ENCODE results near the gene CNKSR3.

The CNKSR3 gene

DNA sequence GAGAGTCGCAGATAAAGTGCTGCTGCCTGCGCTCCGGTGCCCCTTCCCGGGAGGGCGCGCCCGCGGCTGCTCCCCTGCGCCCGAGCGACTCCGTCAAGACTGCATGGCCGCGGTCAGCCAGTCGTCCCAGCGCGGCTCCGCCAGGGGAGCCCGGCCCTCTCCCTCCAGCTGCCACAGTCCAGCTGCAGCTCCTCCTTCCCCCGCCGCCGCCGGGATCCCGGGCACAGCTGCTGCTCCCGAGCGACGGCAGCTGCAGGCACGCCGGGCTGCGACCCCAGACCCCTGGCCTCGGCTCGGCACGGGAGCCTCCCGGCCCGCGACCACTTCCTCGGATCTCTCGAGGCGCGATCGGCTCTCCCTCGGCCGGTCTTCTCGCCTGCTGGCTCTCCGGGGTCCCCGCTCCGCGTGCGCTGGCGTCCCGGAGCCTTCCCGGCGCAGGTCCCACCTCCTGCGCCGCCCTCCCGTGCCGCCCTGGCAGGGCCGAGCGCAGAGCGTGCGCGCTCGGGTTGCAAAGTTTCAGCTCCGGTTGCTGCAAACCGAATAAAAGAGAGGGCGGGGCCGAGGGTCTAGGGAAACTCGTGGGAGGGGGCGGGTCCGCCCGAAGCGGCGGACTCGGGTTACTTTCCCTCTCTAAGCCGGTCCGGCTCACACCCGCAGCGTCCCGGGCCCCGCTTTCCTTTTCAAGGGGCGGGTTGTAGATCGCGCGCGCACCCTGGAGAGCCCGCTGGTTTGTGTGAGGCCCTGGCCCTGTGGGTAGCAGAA, at the start of gene CNKSR3:
Gene CNKSR3 (minus strand): TSS at position 542 of the 762 bp plus-strand sequence. CDS start 571 bp downstream, outside the sequence.
- TF ChIP-seq, protein P1, sequence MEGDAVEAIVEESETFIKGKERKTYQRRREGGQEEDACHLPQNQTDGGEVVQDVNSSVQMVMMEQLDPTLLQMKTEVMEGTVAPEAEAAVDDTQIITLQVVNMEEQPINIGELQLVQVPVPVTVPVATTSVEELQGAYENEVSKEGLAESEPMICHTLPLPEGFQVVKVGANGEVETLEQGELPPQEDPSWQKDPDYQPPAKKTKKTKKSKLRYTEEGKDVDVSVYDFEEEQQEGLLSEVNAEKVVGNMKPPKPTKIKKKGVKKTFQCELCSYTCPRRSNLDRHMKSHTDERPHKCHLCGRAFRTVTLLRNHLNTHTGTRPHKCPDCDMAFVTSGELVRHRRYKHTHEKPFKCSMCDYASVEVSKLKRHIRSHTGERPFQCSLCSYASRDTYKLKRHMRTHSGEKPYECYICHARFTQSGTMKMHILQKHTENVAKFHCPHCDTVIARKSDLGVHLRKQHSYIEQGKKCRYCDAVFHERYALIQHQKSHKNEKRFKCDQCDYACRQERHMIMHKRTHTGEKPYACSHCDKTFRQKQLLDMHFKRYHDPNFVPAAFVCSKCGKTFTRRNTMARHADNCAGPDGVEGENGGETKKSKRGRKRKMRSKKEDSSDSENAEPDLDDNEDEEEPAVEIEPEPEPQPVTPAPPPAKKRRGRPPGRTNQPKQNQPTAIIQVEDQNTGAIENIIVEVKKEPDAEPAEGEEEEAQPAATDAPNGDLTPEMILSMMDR (conservative IDR thresholded peaks at IDR 0.05; ENCODE audit: low read depth, low read length), result peak; percentile 11
- peak within 1 kb of the TSS; percentile 73 for H3K4me3 ChIP-seq (ENCODE audit: low read depth, low read length)
- DNase-seq (ENCODE audit: low read depth), result peak; percentile 96

DNA sequence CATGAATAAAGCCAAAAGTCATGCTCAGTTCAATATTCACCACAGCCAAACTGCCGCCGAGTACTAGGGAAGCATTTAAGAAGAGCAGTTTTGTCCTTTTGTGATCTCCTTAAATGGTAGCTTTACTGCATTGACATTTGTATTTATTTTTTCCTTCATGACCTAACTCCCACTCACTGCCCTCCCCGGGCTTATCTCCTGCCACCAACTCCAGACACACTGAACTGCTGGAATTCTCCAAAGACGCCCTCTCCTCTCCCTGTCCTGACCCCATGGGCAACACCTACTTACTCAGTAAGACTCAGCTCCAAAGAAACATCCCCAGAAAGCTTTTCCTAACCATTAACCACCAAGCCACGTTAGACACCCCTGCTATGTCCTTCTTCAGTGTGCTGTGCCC, 48.5 kb upstream of the CNKSR3 start:
- TF ChIP-seq, protein P1 (conservative IDR thresholded peaks at IDR 0.05; ENCODE audit: low read depth, low read length), result no peak
- DNase-seq (ENCODE audit: low read depth), result no peak
- H3K4me3 ChIP-seq (ENCODE audit: low read depth, low read length), result no peak overlapping the region

DNA sequence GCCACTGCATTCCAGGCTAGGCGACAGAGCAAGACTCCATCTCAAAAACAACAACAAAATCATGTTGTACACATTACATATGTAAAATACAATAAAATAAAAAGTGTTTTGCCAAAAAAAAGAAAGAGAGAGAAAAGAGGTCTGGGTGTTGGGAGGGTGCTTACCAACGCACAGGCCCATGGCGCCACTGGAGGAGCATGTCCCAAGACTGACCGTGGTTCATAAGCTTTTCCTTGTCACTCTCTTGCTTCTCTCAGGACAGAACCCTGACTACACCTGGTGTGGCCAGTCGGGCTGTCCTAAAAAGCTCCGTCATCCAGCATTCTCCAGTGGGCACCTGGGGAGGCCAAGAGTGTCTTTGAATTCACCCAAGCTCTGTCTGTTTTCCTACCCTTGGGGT, 48.0 kb upstream of the CNKSR3 start:
- TF ChIP-seq, protein P1 (conservative IDR thresholded peaks at IDR 0.05; ENCODE audit: low read depth, low read length), result no peak
- DNase-seq (ENCODE audit: low read depth), result no peak
- no peak overlapping the region for H3K4me3 ChIP-seq (ENCODE audit: low read depth, low read length)

DNA sequence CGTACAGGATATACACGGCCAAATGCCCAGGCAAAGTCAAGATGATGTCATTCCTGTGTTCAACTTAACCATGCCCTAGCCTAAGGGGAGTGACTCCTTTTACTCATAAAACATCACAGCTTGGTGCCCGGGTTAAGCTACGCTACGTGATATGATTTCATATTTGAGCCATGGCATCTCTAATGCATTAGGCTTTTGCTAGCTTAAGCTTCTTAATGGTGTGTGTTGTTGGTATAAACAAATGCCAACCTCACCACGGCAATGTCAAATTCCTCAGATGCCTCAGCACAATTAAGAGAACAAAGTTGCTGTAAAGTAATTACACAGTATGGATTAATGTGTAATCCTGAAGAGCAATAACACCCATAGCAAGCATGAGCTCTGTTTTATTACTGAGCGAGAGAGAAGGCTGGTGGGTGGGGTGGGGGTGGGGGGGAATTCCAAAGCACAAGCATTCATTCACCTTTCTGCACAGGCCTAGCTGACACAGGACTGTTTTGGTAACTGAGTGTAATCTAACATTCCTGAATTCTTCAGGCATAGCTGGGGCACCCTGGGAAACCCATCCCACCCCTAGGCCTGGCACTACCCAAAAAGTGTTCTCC, 44.7 kb upstream of the CNKSR3 start:
- DNase-seq (ENCODE audit: low read depth), result peak; percentile 18
- no peak overlapping the region for H3K4me3 ChIP-seq (ENCODE audit: low read depth, low read length)
- TF ChIP-seq, protein P1 (conservative IDR thresholded peaks at IDR 0.05; ENCODE audit: low read depth, low read length), result no peak

DNA sequence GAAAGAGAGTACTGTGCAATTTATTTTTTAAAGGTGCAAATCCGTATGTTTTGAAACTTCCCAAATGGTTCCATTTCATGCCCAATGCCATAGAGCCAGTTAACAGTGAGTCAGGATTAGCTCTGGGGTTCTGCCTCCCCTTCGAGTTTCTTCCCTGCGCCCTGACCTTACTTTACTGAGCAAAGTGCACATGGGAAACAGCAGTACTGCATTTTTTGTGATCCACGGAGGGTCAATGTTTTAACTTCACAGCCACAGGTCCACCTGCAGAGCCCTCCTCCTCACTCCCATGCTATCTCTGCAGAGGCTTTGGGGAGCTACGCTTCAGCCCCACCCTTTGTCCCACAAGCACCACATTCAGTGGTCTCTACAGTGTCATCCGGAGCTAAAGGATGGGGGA, 44.0 kb upstream of the CNKSR3 start:
- TF ChIP-seq, protein P1 (conservative IDR thresholded peaks at IDR 0.05; ENCODE audit: low read depth, low read length), result no peak
- no peak for DNase-seq (ENCODE audit: low read depth)
- H3K4me3 ChIP-seq (ENCODE audit: low read depth, low read length), result no peak overlapping the region

DNA sequence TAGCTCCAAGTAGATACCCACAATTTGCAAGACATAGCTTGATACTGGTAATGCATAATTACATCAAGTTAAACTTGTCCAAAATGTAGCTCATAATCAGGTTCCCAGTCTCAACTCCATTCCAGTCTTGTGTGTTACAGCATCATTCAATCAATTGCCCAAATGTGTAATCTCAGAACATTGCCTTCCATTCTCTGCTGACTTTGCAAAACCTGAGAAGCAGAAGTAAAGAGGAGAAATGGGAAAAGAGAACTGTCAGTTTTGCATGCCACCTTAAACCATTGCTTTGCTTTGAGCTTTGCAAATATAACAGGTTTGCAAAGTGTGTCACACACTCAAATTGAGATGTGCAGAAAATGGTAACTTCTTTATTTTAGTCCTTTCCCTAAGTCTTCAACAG, 40.3 kb upstream of the CNKSR3 start:
- H3K4me3 ChIP-seq (ENCODE audit: low read depth, low read length), result no peak overlapping the region
- TF ChIP-seq, protein P1 (conservative IDR thresholded peaks at IDR 0.05; ENCODE audit: low read depth, low read length), result no peak
- no peak for DNase-seq (ENCODE audit: low read depth)
